Prostate gland (tissue), 2 donors: ENCODE measurements around the gene OMG. TPM values are rescaled to one million over a fixed set of nuclear protein-coding genes. Genes with fewer than 3 reads are reported as not detected.

ENCODE experiments used
- DNase-seq: peaks from one replicate; pipeline ENCODE4 v3.0.0-alpha.2; 2019; ENCODE audit warnings: low spot score
- H3K27ac ChIP-seq, 2 donors: fragments of 200-600 bp; sonication (generic); 2 replicates each; pipeline ENCODE4 v1.5.1; 2017 to 2019
- H3K27me3 ChIP-seq: fragments of 200-600 bp; sonication (generic); replicated peaks from 2 replicates; pipeline ENCODE4 v1.5.1; 2019; ENCODE audit not compliant: insufficient read depth
- H3K36me3 ChIP-seq, 2 donors: fragments of 200-600 bp; sonication (generic); 1 replicate in 1 of 2; 2 replicates in 1 of 2; pipeline versions ENCODE4 v1.5.1 to v1.8.1; 2017 to 2019
- H3K4me1 ChIP-seq: fragments of 200-600 bp; sonication (generic); replicated peaks from 2 replicates; pipeline ENCODE4 v1.5.1; 2019
- H3K4me3 ChIP-seq, 2 donors: fragments of 200-600 bp; sonication (generic); 2 replicates each; pipeline ENCODE4 v1.5.1; 2017 to 2019
- H3K9me3 ChIP-seq: fragments of 200-600 bp; sonication (generic); 2 replicates; pipeline ENCODE4 v1.5.1; 2017
- CTCF ChIP-seq, 4 experiments: fragments of 200-600 bp in 2 of 4; fragments of 450-650 bp in 2 of 4; sonication (generic) in 2 of 4; IDR thresholded peaks; 1 replicate in 3 of 4; 2 replicates in 1 of 4; pipeline ENCODE4 v1.5.1; 2016 to 2019; ENCODE audit warnings: antibody characterized with exemption in 4 of 4, mild to moderate bottlenecking in 2 of 4, moderate library complexity in 2 of 4
- POLR2A ChIP-seq: fragments of 450-650 bp; IDR thresholded peaks from one replicate; pipeline ENCODE4 v1.6.1; 2016; ENCODE audit warnings: antibody characterized with exemption, mild to moderate bottlenecking
- POLR2AphosphoS5 ChIP-seq: sonication (generic); formaldehyde crosslinking; IDR thresholded peaks from one replicate; pipeline ENCODE4 v1.6.1; 2017; ENCODE audit warnings: antibody characterized with exemption
- WGBS: methylation state at CpG from one replicate; pipeline ENCODE4 v1.1.5; 2018; 5-methylcytosine and 5-hydroxymethylcytosine counted together
- intact Hi-C: fragments of 100-400 bp; cut with DNase I; formaldehyde crosslinking; loops from one replicate; pipeline ENCODE4 v1.14.2; 2022
- total RNA-seq, 2 donors: library from RNA; depleted of rRNA; stranded (reverse); fragments of >200 nt; gene quantifications; one replicate each; pipeline ENCODE4 v1.1.0, GENCODE V29; 2016

Gene OMG
- total RNA-seq, 2 donors from 2014 or later: not detected

- 68% methylated on average over 1 of the region's 1 CpG for WGBS
- TF ChIP-seq POLR2AphosphoS5 (no peak), POLR2A (no peak), CTCF (IDR thresholded peaks at IDR 0.05) (no peak)
- Histone ChIP-seq H3K9me3 (no peaks in the 10 kb centered on the region), H3K27ac (no peak overlapping the region), H3K4me3 (no peak overlapping the region), H3K4me1 (no peaks in the 10 kb centered on the region), H3K27me3 (no peaks in the 10 kb centered on the region), H3K36me3 (no peaks in the 10 kb centered on the region)
- DNase-seq: no peak
- intact Hi-C loops: no loop called here
Observed at GRCh38 chr17:31295489-31295871, 1.6 kb downstream of the OMG start.

- Histone ChIP-seq H3K36me3 (no peaks in the 10 kb centered on the region), H3K4me1 (no peaks in the 10 kb centered on the region), H3K27me3 (no peaks in the 10 kb centered on the region), H3K4me3 (no peak overlapping the region), H3K27ac (no peak overlapping the region), H3K9me3 (no peaks in the 10 kb centered on the region)
- TF ChIP-seq CTCF (IDR thresholded peaks at IDR 0.05): no peak
- no peak for TF ChIP-seq POLR2AphosphoS5
- no peak for TF ChIP-seq POLR2A
- WGBS: 89% methylated on average over 3 of the region's 3 CpGs
- intact Hi-C loops: no loop called here
- no peak for DNase-seq
Observed at GRCh38 chr17:31294820-31295488, 2.1 kb downstream of the OMG start.

DNA sequence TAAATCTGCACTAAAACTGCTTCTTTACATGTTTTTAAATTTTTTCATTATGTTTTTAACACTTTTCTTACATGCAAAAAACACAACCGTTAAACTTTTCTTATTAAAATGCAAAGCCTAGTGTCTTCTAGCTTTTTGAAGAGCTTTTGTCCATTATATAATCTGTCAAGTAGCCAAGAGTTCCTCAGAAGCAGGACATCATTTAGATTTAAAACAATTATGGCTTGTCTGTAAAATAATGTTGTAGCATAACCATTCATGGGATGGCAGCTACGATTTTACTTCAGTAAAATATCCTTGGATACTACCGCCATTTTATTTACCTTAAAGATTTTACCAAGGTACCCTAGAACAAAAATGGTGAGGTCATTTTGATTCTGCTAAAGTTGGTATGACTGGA, 2.8 kb downstream of the OMG start:
- H3K27me3 ChIP-seq: no peaks in the 10 kb centered on the region
- no peak for TF ChIP-seq POLR2A
- no peak for TF ChIP-seq CTCF (IDR thresholded peaks at IDR 0.05)
- TF ChIP-seq POLR2AphosphoS5: no peak
- intact Hi-C loops: no loop called here
- H3K36me3 ChIP-seq: no peaks in the 10 kb centered on the region
- WGBS: 84% methylated on average over 3 of the region's 3 CpGs
- DNase-seq: no peak
- H3K4me3 ChIP-seq: no peak overlapping the region
- H3K9me3 ChIP-seq: no peaks in the 10 kb centered on the region
- no peak overlapping the region for H3K27ac ChIP-seq
- no peaks in the 10 kb centered on the region for H3K4me1 ChIP-seq

GRCh38 chr17:31293581-31293980, 3.5 kb downstream of the OMG start:
- DNase-seq: no peak
- H3K4me1 ChIP-seq: no peaks in the 10 kb centered on the region
- TF ChIP-seq CTCF (IDR thresholded peaks at IDR 0.05) (no peak), POLR2A (no peak), POLR2AphosphoS5 (no peak)
- no peaks in the 10 kb centered on the region for H3K9me3 ChIP-seq
- WGBS: 89% methylated on average over 2 of the region's 2 CpGs
- H3K36me3 ChIP-seq: no peaks in the 10 kb centered on the region
- H3K27me3 ChIP-seq: no peaks in the 10 kb centered on the region
- intact Hi-C loops: no loop called here
- no peak overlapping the region for H3K4me3 ChIP-seq
- no peak overlapping the region for H3K27ac ChIP-seq

- no peaks in the 10 kb centered on the region for H3K36me3 ChIP-seq
- H3K27me3 ChIP-seq: no peaks in the 10 kb centered on the region
- no peak for DNase-seq
- no peaks in the 10 kb centered on the region for H3K4me1 ChIP-seq
- H3K9me3 ChIP-seq: no peaks in the 10 kb centered on the region
- intact Hi-C loops: no loop called here
- no peak overlapping the region for H3K4me3 ChIP-seq
- H3K27ac ChIP-seq: no peak overlapping the region
- TF ChIP-seq POLR2AphosphoS5 (no peak), POLR2A (no peak), CTCF (IDR thresholded peaks at IDR 0.05) (no peak)
Observed at GRCh38 chr17:31291820-31292219, 5.2 kb downstream of the OMG start.
